ENCODE data around the gene NUDT21.
A peak's percentile ranks its signal among the peaks of the same experiment; 100 is the strongest.

NUDT21 gene

GRCh38 chr16:56462064-56462796 is 11.1 kb upstream of the NUDT21 start:
- no peak for DNase-seq (ENCODE audit: low read depth in 2 of 2)

- no peak for DNase-seq (ENCODE audit: low read depth in 2 of 2)
Observed at GRCh38 chr16:56460101-56460500, 9.0 kb upstream of the NUDT21 start.

- no peak for DNase-seq (ENCODE audit: low read depth in 2 of 2)
Observed at GRCh38 chr16:56457927-56458470, 6.9 kb upstream of the NUDT21 start.

- DNase-seq (ENCODE audit: low read depth in 2 of 2), result no peak
Observed at GRCh38 chr16:56451753-56452689, 889 bp upstream of the NUDT21 start.

- no peak for DNase-seq (ENCODE audit: low read depth in 2 of 2)
Observed at GRCh38 chr16:56450275-56450985, 702 bp downstream of the NUDT21 start.

GRCh38 chr16:56448005-56448404 is 3.1 kb downstream of the NUDT21 start:
- no peak for DNase-seq (ENCODE audit: low read depth in 2 of 2)

- no peak for DNase-seq (ENCODE audit: low read depth in 2 of 2)
Observed at GRCh38 chr16:56447286-56447685, 3.8 kb downstream of the NUDT21 start.

- no peak for DNase-seq (ENCODE audit: low read depth in 2 of 2)
Observed at GRCh38 chr16:56438038-56438437, 13.1 kb downstream of the NUDT21 start.

GRCh38 chr16:56436258-56436657 is 14.9 kb downstream of the NUDT21 start:
- DNase-seq (ENCODE audit: low read depth in 2 of 2), result no peak

- no peak for DNase-seq (ENCODE audit: low read depth in 2 of 2)
Observed at GRCh38 chr16:56428091-56428490, 23.0 kb downstream of the NUDT21 start.

GRCh38 chr16:56426585-56426984 is 24.5 kb downstream of the NUDT21 start:
- DNase-seq (ENCODE audit: low read depth in 2 of 2), result no peak

GRCh38 chr16:56425439-56425832 is 25.7 kb downstream of the NUDT21 start, which contains the start of gene AMFR:
TSS of gene AMFR (minus strand) at chr16:56425545. CDS start at chr16:56425327, 218 bp downstream.
- DNase-seq (ENCODE audit: low read depth in 2 of 2), result peak; percentile 19 to 27

GRCh38 chr16:56424791-56425438 is 26.2 kb downstream of the NUDT21 start:
- peak in 1 of 2 donors; percentile 11 for DNase-seq (ENCODE audit: low read depth in 2 of 2)

GRCh38 chr16:56424404-56424764 is 26.7 kb downstream of the NUDT21 start:
- no peak for DNase-seq (ENCODE audit: low read depth in 2 of 2)

GRCh38 chr16:56423584-56424403 is 27.3 kb downstream of the NUDT21 start:
- DNase-seq (ENCODE audit: low read depth in 2 of 2), result no peak

- no peak for DNase-seq (ENCODE audit: low read depth in 2 of 2)
Observed at GRCh38 chr16:56422896-56423441, 28.2 kb downstream of the NUDT21 start.

GRCh38 chr16:56421976-56422669 is 29.0 kb downstream of the NUDT21 start:
- DNase-seq (ENCODE audit: low read depth in 2 of 2), result no peak

GRCh38 chr16:56421313-56421712 is 29.8 kb downstream of the NUDT21 start:
- DNase-seq (ENCODE audit: low read depth in 2 of 2), result no peak

- DNase-seq (ENCODE audit: low read depth in 2 of 2), result no peak
Observed at GRCh38 chr16:56420613-56421012, 30.5 kb downstream of the NUDT21 start.
